ENCODE data around the gene NEK2.

The NEK2 gene

GRCh38 chr1:211634461-211634860 lies 41.0 kb downstream of the NEK2 start:
- no peak for TF ChIP-seq TCF12 (IDR thresholded peaks at IDR 0.05; ENCODE audit: low read depth)
- TF ChIP-seq CEBPB (IDR thresholded peaks at IDR 0.05) = no peak
- TF ChIP-seq TAF1 (IDR thresholded peaks at IDR 0.05; ENCODE audit: low read depth) = no peak
- TF ChIP-seq NFIC (IDR thresholded peaks at IDR 0.05) = no peak
- no peak for TF ChIP-seq RAD21 (IDR thresholded peaks at IDR 0.05; ENCODE audit: low read depth)
- TF ChIP-seq YY1 (IDR thresholded peaks at IDR 0.05; ENCODE audit: low read depth) = no peak
- no peak for TF ChIP-seq CREB1 (IDR thresholded peaks at IDR 0.05; ENCODE audit: low read depth)
- TF ChIP-seq MAX (IDR thresholded peaks at IDR 0.05) = no peak
- TF ChIP-seq USF1 (IDR thresholded peaks at IDR 0.05) = no peak
- no peak for TF ChIP-seq ZBTB7A (IDR thresholded peaks at IDR 0.05; ENCODE audit: low read depth)
- no peak for TF ChIP-seq REST (IDR thresholded peaks at IDR 0.05; ENCODE audit: low read depth)
- no peak for TF ChIP-seq FOXM1 (IDR thresholded peaks at IDR 0.05; ENCODE audit: borderline replicate concordance, low read depth)
- TF ChIP-seq TEAD4 (IDR thresholded peaks at IDR 0.05) = no peak
- no peak for TF ChIP-seq EP300 (IDR thresholded peaks at IDR 0.05; ENCODE audit: borderline replicate concordance)
- no peak for TF ChIP-seq EGR1 (IDR thresholded peaks at IDR 0.05)

GRCh38 chr1:211633524-211633846 lies 41.9 kb downstream of the NEK2 start:
- TF ChIP-seq TEAD4 (IDR thresholded peaks at IDR 0.05) (no peak), TCF12 (IDR thresholded peaks at IDR 0.05; ENCODE audit: low read depth) (no peak), CEBPB (IDR thresholded peaks at IDR 0.05) (no peak), RAD21 (IDR thresholded peaks at IDR 0.05; ENCODE audit: low read depth) (no peak), EP300 (IDR thresholded peaks at IDR 0.05; ENCODE audit: borderline replicate concordance) (no peak), REST (IDR thresholded peaks at IDR 0.05; ENCODE audit: low read depth) (no peak), CREB1 (IDR thresholded peaks at IDR 0.05; ENCODE audit: low read depth) (no peak), YY1 (IDR thresholded peaks at IDR 0.05; ENCODE audit: low read depth) (no peak), EGR1 (IDR thresholded peaks at IDR 0.05) (no peak), TAF1 (IDR thresholded peaks at IDR 0.05; ENCODE audit: low read depth) (no peak), MAX (IDR thresholded peaks at IDR 0.05) (no peak), NFIC (IDR thresholded peaks at IDR 0.05) (no peak), FOXM1 (IDR thresholded peaks at IDR 0.05; ENCODE audit: borderline replicate concordance, low read depth) (no peak), ZBTB7A (IDR thresholded peaks at IDR 0.05; ENCODE audit: low read depth) (no peak)

GRCh38 chr1:211632808-211633523 lies 42.5 kb downstream of the NEK2 start:
- TF ChIP-seq USF1 (IDR thresholded peaks at IDR 0.05) = no peak
- no peak for TF ChIP-seq FOXM1 (IDR thresholded peaks at IDR 0.05; ENCODE audit: borderline replicate concordance, low read depth)
- no peak for TF ChIP-seq MAX (IDR thresholded peaks at IDR 0.05)
- no peak for TF ChIP-seq EP300 (IDR thresholded peaks at IDR 0.05; ENCODE audit: borderline replicate concordance)

GRCh38 chr1:211632117-211632807 lies 43.2 kb downstream of the NEK2 start:
- TF ChIP-seq USF1 (IDR thresholded peaks at IDR 0.05) = no peak
- no peak for TF ChIP-seq EGR1 (IDR thresholded peaks at IDR 0.05)
- TF ChIP-seq ZBTB7A (IDR thresholded peaks at IDR 0.05; ENCODE audit: low read depth) = no peak
- no peak for TF ChIP-seq EP300 (IDR thresholded peaks at IDR 0.05; ENCODE audit: borderline replicate concordance)
- TF ChIP-seq FOXM1 (IDR thresholded peaks at IDR 0.05; ENCODE audit: borderline replicate concordance, low read depth) = no peak
- no peak for TF ChIP-seq TEAD4 (IDR thresholded peaks at IDR 0.05)
- no peak for TF ChIP-seq RAD21 (IDR thresholded peaks at IDR 0.05; ENCODE audit: low read depth)
- TF ChIP-seq CREB1 (IDR thresholded peaks at IDR 0.05; ENCODE audit: low read depth) = no peak
- TF ChIP-seq MAX (IDR thresholded peaks at IDR 0.05) = no peak
- TF ChIP-seq REST (IDR thresholded peaks at IDR 0.05; ENCODE audit: low read depth) = no peak
- TF ChIP-seq YY1 (IDR thresholded peaks at IDR 0.05; ENCODE audit: low read depth) = no peak
- TF ChIP-seq CEBPB (IDR thresholded peaks at IDR 0.05) = no peak
- no peak for TF ChIP-seq TAF1 (IDR thresholded peaks at IDR 0.05; ENCODE audit: low read depth)
- TF ChIP-seq NFIC (IDR thresholded peaks at IDR 0.05) = no peak
- TF ChIP-seq TCF12 (IDR thresholded peaks at IDR 0.05; ENCODE audit: low read depth) = no peak
